Frontal cortex (tissue), 4 donors: ENCODE data around the gene SLC12A7. TPM values are rescaled to one million over a fixed set of nuclear protein-coding genes. Genes with fewer than 3 reads are reported as not detected.

Experiments
- DNase-seq, 2 donors: peaks; one replicate each; pipeline ENCODE4 v3.0.0; 2012; ENCODE audit warnings: low spot score in 2 of 2
- FAIRE-seq: peaks from 2 replicates; lab custom pipeline; 2012; peaks lifted over from hg19 to GRCh38; lab: Jason Lieb, UNC
- total RNA-seq: library from RNA; depleted of rRNA; stranded (reverse); fragments of >200 nt; gene quantifications from one replicate; pipeline ENCODE4 v1.2.3, GENCODE V29; 2014
- donor health status: control.
- donor health status: control.
- donor health status: control.

SLC12A7 gene
- total RNA-seq, 1 donor from 2014 or later, result 5.7 TPM

DNA sequence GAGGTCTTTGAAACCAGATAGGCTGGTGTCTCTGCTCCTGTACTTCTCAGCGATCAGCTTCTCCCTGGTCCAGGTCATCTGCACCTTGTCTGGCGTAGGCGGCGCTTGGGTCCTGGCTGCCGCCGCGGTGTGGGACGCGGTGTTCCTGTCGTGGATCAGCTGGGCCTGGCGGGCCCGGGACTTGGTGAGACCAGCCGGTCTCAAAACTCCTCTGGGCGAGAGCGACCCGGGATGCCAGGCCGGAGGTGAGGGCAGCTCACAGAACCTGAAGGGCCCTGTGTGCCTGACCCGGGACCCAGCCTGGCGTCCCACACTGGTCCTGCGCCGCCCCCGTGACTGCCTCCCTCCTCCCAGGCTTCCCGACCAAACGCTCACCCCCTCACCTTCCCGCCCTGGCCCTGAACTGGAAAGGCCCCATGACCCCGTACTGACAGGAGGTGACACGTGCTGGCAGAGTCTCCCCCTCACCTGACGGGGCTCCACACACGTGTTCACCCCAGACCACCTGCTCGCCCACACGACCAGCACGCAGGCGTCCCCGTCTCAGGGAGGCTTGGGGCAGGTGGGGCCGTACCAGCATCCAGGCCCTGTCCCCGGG, 54.3 kb downstream of the SLC12A7 start:
- DNase-seq, result no peak

DNA sequence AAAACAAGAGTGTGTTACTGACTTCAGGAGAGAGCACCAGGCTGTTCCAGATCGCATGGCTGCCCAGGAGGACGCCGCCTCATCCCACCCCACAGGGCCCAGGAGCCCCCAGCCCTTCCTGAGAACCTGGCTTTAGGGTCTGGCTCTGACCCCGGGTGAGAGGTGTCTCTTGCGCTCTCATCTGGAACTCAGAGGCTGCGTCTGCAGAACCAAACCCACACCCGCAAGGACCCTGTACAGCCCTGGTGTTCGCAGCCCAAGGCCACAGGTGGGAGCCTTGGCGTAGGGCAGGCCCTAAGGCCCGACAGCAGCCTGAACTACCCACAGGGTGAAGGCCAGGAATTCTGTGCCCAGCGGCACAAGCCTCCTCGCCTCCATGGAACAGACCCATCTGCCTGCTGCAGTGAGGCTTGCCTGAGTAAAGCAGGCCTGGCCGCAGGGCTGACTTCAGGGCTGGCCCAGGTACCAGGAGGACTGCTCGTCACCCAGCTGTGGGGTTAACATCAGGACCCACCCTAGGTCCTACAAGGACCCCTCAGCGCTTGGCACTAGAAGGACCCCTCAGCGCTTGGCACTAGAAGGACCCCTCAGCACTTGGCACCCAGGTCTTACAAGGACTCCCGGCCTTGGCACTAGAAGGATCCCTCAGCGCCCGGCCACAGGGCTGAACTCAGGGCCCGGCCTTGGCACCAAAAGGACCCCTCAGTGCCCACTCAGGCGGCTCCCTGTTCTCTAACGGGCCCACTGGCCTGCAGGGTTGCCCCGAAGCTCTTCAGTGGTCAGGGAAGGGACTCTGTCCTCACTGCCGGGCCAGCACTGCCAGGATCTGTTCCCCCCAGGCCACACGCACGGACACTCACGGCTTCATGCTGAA, 55.0 kb downstream of the SLC12A7 start:
- no peak for FAIRE-seq
- DNase-seq, result no peak

More for the DNA sequence above, 54.3 kb downstream of the SLC12A7 start:
- FAIRE-seq, result no peak

DNA sequence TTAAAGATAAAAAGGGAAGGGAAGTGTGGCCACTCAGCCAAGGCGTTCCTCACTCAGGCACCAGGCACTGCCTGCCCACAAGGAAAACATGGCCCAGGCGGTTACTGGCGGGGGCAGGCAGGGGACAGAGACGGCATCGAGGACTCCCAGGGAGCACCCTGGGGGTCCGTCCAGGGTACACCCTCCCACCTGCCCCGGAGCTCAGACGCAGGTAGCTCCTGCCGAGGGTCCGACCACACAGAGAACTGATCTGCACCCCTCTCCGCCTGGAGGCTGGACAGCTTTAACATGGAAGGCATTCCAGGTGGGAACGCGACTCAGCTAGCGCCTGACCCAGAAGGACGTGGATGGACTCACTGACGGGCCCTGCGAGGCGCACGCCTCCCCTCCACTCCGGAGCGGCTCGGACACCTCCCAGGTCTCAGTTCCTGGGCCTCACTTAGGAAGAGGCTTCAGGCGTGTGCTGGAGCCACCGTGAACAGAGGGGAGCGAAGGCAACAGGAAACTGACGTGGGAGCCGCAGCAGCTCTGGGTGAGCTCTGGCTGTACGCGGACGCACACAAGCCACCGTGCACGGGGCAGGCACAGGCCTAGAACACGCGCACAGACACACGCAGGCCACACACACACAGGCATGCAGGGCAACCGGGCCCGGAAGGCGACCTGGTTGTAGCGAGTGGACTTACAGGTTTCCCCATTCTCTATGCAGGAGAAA, 55.8 kb downstream of the SLC12A7 start:
- no peak for DNase-seq
- FAIRE-seq, result no peak

DNA sequence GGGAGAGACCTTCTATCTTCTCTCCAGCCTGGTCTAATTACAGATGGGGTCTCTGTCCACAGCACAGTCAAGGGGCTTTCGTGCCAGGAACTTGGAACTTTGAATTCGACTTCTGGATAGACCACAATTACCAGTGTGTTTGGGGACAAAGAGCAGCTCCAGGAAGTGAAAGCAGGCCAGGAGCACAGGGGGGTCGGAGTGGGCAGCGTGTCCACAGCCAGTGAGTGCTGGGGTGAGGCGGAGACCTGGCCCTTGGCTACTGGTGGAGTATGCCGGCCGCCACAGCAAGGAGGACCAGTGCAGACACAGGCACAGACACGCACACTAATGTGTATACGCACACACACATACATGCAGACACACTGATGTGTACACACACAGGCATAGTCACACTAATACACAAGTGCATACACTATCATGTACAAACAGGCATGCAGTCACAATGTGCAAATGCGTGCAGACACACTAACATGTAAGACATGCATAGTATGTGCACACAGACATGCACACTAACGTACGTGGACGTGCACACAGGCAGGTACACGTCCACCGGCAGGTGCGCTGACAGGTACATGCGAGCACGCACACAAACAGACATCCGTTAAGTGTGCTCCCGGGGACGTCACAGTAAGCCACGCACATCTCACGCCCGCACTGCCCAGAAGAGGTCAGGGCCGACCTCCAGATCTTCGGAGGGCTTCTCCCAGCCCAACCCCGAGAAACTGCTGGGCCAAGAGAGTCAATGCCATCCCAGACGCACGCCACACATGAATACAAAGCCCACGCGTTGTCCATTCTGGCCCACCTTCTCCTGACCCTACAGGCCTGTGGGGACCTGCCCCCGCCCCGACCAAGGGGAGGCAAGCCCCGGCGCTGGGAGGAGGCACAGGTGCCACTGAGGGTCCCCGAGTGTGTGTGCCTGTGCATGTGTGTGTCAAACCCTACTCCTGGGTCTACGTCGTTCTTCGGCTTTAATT, 56.8 kb downstream of the SLC12A7 start:
- DNase-seq (no peak), FAIRE-seq (no peak)

DNA sequence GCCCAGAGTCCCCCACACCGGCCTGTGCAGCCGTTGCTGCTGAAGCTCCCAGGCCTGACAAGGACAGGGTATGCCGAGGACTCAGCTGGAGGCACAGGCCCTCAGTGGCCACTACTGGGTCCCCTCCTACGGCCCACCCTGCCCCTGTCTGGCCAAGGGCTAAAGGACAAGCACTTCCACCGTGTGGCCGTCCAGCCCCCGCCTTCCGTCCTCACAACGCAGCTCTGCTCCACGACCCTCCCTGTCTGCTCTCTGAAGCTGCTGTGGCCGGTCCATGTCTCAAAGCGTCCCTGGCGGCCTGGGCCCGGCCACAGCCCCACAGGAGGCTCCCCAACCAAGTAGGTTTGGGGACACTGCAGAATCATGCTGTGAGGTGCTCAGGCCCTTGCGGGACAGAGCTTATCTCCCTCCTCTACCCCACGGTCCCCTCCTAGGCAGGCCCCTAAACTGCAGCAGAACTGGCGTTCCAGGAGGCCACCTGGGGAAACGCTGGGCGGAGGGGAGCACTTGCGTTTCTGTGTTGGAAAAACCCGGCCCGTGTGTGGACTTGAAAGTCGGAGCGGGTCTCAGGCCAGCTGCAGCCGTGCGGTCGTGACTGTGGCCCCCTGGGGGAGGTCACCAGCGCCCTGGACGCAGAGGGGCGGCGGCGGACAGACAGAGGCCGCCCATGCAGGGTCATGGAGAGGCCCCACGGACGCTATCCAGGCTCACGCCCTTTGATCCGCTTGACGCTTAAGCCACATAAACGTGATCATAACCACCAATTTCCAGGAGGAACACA, 57.7 kb downstream of the SLC12A7 start:
- FAIRE-seq (no peak), DNase-seq (no peak)

DNA sequence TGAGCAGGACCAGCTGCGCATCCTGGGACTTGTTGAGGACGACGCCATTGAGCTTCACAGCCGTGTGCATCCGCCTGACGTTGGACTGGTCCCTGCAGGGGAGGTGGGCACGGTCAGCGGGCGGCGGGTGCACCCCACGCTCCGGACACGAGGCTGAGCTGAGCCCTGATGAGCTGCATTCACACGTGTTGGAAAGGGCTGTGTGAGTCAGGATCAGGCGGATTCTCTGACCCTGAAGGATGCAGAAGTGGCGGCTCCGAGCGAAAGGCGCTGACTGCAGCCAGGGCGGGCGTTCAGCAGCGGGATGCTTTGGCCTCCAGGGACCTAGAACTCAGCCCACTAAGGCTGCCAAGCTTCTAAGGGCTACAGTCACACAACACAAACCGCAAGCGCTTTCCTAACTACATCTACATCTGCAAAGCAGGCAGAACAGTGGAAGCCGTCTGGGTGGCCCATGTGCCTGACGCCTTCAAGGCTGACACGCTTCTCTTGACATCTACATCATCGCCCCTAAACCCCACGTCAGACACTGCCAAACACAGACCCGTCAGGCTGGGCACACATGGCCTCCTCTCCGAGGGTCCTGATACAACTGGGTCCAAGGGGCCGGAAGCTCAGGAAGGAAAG, 58.4 kb downstream of the SLC12A7 start:
- no peak for DNase-seq
- no peak for FAIRE-seq

DNA sequence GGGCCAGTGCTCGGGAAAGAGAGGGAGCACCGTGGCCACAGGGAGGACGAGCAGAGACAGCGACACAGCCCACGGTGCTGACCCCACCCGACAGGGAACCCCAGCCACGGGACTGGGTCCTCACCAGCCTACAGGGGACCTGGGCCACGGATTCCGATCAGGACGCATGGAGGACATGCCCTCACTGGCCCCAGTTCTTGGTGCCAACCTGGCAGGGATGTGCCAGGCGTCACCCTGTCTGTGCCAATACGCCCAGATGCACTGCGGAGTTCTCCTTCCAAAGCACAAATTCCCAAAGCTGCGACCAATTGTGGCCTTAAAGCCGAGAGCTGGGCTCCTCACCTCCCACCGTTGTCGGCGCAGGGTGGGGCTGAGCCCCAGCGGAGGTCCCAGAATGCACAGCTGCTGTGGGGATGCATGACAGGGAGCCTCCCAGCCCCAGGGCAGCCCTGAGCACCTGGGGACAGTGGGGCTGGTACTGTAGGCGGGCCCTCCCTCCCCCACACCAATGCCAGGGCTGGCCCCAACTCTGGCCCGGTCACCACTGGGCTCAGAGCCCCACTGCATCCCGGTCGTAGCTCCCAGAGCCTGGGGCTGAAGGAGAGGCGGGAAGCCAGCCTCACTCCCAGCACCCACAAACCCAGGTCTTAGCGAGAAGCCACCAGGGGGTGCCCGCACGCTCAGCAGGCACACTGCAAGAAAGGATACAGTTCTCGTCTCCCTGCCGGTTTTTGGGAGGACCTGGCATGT, 59.0 kb downstream of the SLC12A7 start:
- DNase-seq (no peak), FAIRE-seq (no peak)

DNA sequence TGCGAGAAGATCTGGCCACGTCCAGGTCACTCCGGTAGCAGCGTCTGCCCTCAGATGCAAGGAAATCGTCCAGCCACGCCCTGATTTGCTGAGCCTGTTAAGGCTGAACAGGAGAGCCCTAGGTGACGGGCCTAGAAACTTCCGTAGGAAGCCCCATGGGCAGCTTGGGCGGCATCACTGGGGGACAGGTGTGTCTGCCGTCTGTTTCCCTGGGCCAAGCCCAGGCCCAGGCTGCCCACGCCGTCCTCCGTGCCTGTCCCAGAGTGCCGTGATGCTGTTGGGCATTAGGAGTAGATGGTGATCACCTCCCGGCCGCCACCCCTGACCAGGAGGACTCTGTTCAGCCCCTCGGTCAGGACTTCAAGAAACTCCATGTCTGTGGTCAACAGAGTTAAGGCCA, 59.8 kb downstream of the SLC12A7 start:
- DNase-seq (no peak), FAIRE-seq (no peak)

DNA sequence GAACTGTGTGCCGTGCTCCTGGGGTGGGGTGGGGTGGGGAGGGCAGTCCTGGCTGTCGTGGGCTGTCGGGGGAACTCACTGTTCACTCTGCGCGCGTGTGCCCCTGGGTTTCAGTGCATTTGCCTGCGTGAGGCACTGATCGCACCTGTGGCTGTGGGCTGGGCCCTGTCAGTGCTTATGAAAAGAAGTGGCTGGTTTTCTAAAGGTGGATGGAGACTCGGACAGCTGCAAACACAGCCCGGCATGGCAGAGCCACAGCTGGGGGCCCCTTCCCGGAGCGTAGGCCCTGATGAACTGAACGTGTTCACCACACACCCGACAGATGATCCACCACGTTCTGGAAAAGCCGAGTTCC, 60.5 kb downstream of the SLC12A7 start:
- DNase-seq (no peak), FAIRE-seq (no peak)

DNA sequence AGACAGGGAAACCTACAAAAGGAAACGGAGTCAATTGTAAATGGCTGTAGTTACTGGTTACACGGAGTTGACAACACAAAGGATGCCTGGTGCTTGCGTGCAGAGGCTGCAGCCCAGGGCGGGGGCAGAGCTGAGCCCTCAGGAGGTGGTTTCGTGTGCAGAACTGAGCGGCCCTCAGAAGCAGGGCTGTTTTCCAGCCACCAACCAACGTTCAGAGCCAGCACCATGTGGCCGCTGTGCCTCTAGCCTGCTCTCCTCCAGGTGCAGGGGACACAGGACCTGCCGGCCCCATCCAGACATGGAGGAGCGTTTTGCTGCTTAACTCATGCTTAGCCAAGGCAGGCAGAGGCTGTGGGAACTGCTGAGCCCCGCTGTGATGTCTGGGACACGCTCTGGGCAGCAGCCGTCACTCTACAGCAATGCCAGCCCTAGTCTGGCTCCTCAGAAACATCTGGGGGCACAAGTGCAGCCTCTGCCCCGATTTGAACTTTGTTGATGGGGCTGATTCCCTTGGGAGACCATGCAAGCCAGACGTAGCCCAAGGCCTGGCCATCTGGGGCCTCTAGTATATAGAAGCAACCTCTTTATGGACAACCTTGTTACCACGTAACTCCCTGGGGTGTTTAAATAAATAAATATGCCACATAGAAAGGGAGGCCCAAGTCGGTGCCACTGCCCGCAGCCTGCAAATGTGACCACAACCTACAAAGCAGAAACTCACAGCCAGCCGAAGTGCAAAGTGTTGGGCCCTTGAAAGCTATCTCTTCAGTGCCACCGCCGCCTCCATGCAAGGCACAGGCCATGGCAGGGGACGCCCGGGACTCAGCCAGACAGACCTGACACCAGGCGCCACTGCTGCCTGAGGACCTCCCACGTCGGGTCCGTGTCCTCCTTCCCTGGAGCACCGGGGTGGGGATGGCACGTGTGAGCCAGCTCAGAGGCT, 61.2 kb downstream of the SLC12A7 start:
- FAIRE-seq (no peak), DNase-seq (no peak)

DNA sequence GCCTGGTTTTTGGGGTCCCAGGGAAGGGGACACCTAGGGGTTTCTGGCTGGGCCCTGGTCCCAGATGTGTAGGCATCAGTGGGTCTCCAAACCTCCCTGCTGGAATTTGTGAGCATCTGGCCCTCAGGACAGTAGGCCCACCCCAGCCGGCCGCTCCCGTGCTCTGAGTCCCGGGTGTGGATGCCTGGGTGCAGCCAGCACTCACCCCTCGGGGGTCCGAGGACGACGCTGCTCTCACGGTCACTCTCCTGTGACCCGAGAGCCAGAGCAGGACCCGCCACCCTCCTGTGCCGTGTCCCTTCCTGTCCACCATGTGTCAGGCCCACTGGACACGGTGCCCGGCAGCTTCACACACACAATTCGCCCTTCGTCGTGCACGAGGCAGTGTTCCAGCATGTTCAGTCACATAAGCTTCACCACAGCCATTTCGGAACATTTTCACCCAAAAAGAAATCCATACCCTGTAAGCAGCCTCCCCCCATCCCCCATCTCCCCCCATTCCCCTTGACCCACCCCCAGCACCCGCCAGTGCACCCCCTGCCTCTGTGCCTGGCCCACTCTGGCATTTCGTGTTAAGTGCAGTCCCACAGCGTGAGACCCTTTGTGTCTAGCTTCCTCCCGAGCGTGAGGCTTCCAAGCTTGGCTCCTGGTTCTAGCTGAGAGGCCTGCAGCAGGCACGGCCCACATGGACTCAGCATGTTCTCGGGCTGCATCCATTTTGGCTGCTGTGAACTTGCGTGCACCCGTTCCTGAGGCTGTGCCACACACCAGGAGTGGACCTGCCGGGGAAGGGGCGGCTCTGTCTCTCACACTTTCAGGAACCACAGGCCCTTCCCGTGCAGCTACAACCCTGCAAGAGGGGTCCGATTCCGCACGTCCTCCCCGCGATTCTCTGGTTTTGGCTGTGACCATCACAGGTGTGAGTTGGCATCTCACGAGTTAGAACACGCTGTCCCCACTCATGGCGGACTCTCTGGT, 62.7 kb downstream of the SLC12A7 start:
- DNase-seq (no peak), FAIRE-seq (no peak)

DNA sequence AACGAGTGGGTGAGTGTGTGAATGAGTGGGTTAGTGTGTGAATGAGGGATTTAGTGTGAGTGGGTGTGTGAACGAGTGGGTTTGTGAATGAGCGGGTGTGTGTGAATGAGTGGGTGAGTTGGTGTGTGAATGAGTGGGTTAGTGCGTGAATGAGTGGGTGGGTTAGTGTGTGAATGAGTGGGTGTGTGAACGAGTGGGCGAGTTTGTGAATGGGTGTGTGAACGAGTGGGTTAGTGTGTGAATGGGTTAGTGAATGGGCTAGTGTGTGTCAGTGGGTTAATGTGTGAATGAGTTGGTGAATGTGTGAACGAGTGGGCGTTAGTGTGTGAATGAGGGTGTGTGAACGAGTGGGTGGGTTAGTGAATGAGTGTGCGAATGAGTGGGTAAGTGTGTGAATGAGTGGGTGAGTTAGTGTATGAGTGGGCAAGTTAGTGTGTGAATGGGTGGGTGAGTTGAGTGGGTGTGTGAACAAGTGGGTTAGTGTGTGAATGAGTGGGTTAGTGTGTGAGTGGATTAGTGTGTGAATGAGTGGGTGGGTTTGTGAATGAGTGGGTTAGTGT, 63.6 kb downstream of the SLC12A7 start:
- DNase-seq (no peak), FAIRE-seq (no peak)

DNA sequence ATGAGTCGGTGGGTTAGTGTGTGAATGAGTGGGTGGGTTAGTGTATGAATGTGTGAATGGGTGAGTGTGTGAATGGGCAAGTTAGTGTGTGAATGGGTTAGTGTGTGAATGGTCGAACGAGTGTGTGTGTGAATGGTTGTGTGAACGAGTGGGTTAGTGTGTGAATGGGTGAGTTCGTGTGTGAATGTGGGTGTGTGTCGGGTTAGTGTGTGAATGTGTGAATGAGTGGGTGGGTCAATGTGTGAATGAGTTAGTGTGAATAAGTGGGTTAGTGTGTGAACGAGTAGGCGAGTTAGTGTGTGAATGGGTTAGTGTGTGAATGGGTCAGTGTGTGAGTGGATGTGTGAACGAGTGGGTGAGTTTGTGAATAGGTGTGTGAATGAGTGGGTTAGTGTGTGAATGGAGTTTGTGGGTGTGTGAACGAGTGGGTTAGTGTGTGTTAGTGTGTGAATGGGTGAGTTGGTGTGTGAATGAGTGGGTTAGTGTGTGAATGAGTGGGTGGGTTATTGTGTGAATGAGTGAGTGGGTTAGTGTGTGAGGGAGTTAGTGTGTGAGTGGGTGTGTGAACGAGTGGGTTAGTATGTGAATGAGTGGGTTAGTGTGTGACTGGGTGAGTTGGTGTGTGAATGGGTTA, 64.4 kb downstream of the SLC12A7 start:
- FAIRE-seq (no peak), DNase-seq (no peak)

DNA sequence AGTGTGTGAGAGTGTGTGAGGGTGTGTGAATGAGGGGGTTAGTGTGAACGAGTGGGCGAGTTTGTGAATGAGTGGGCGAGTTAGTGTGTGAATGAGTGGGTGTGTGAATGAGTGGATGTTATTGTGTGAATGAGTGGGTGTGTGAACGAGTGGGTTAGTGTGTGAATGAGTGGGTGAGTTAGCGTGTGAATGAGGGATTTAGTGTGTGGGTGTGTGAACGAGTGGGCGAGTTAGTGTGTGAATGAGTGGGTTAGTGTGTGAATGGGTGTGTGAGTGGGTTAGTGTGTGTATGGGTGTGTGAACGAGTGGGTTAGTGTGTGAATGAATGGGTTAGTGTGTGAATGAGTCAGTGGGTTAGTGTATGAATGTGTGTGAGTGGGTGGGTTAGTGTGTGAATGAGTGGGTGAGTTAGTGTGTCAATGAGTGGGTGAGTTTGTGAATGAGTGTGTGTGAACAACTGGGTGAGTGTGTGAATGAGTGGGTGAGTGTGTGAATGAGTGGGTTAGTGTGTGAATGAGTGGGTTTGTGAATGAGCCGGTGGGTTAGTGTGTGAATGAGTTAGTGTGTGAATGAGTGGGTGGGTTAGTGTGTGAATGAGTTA, 65.8 kb downstream of the SLC12A7 start:
- DNase-seq (no peak), FAIRE-seq (no peak)

DNA sequence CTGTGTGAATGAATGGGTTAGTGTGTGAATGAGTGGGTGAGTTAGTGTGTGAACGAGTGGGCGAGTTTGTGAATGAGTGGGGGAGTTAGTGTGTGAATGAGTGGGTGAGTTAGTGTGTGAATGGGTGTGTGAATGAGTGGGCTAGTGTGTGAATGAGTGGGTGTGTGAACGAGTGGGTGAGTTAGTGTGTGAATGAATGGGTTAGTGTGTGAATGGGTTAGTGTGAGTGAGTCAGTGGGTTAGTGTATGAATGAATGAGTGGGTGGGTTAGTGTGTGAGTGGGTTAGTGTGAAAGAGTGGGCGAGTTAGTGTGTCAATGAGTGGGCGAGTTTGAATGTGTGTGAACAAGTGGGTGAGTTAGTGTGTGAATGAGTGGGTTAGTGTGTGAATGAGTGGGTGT, 67.7 kb downstream of the SLC12A7 start:
- DNase-seq (no peak), FAIRE-seq (no peak)
